Iris pigment epithelial cell (primary cell): ENCODE measurements around the gene THAP9.
A peak's percentile ranks its signal among the peaks of the same experiment; 100 is the strongest.
"Not testable (repeated sequence)": the region's sequence is repeated elsewhere in the genome, so short reads cannot be mapped to it uniquely, and the experiment has no call there.

Source experiments
- DNase-seq: peaks from one replicate; pipeline ENCODE4 v3.0.0-alpha.2; 2011; ENCODE audit warnings: low read depth

Gene THAP9

GRCh38 chr4:82892467-82892802 is 8.1 kb upstream of the THAP9 start:
- DNase-seq, result no peak

GRCh38 chr4:82893942-82894341 is 6.6 kb upstream of the THAP9 start:
- peak; percentile 33 for DNase-seq

DNA sequence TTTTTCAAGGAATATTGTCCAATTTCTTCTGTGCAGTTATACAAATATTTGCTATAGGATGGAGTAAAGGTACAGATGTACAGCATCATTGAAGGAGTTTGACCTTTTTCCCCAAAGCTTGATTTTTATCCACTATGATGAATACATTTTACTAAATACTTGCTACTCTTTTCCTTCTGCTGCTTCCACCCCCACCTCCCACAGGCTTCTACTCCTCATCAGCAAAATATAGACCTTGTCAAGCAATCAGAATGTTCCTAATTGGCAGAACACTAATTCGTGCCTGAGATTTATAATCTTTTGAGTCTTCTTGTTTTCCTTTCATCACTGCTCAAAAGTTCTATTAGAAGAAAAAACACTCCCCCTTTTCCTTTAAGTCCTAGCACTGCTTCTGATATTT is 3.8 kb upstream of the THAP9 start:
- DNase-seq, result no peak

- peak; percentile 88 for DNase-seq
These were observed 2.0 kb upstream of the THAP9 start for GRCh38 chr4:82898322-82899243.

DNA sequence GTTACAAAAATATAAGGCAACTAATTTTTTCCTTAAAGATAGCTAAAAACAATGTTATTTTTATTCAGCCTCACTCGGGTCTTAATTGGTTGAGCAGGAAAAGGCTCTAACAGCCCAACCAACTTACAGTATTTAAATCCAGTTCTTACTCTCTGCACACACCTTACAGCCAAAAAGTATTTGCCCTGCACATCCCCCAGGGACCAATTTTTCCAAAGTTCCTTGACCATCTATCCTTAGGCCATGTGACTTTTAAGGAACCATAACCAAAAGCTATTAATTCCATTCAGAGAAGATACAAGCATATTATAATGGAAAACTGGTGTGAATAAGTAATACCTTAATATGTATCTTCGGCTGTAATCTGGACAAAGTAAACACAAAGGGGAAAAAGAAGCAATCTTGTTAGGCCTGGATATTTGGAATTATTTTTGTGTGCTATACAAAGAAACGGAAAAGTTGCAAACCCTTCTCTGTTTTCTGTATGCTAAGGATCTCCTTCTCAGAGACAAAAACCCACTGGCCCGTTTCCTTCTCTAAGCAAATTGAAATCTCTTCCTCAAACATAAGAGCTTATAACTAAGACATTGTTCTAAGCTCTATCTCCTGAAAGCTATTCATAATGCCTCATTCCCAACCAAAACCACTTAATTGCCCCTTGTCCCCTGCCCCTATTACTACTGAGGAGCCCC is 1.0 kb upstream of the THAP9 start:
- no peak for DNase-seq

DNA sequence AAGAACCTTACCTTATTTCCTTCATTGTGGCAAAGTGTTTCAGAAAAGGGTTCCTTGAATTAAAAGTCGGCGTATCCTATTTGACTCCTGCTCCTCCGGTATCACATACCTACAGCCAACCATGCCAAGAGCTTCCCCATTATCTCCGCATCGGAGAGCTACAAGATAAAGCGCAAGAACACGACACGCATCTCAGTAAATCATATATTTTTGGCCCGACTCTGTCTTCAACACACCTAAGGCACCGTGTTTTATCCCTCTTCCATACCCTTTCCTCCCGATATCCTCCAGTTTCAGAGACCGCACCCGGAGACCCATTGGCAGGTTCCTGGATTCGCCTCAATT is 497 bp upstream of the THAP9 start:
- DNase-seq, result no peak

GRCh38 chr4:82901183-82901718 is 716 bp downstream of the THAP9 start:
- no peak for DNase-seq

GRCh38 chr4:82903737-82904136 is 3.2 kb downstream of the THAP9 start:
- no peak for DNase-seq

DNA sequence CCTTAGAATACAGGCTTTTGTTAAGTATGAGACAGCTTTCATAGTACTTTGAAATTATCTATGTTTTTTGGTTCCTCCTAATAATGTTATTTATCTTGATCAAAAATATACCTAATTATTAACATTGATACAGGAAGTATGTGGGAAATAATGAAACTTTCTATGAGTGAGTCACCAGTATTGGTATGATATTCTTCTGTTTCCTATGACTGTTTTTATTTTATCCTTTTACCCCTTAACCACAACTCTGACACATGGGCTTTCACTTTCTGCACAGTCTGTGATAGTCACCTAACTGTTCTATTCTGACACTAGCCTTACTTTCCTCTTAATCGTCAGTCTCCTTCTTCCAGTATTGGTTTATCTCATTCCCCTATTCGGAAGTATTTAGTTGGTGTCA is 4.7 kb downstream of the THAP9 start:
- DNase-seq, result peak; percentile 76

DNA sequence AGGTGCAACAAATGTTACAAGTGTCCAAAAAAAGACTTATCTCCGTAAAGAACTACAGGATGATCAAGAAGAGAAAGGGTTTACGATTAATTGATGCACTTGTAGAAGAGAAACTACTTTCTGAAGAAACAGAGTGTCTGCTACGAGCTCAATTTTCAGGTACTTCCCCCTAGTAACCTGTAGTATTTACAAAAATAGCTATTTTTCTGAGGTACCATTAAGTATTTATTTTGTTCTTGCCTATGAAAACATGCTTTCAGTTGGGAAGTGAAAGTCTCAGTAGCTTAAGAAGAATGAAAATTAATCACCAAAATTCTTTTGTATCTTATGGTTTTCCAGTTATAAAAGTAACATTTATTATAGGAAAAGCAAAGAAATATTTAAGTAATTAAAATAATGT is 5.9 kb downstream of the THAP9 start:
- no peak for DNase-seq

DNA sequence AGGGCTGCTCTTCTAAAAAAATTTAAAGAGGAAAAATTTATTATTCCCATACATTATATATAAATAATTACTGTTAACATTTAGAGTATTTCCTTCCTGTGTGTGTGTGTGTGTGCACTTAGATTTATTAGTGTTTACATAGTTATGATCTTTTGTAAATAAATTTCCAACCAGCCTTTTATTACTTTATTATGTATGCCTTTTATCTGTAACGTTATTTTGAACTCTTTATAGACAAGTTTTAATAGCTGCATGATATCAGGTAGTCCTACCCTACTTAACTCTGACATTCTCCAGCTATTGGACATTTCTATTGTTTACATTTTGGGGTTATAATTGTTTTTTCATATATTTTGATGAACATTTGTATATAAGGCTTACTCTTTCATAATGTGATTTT is 8.8 kb downstream of the THAP9 start:
- DNase-seq, result no peak

DNA sequence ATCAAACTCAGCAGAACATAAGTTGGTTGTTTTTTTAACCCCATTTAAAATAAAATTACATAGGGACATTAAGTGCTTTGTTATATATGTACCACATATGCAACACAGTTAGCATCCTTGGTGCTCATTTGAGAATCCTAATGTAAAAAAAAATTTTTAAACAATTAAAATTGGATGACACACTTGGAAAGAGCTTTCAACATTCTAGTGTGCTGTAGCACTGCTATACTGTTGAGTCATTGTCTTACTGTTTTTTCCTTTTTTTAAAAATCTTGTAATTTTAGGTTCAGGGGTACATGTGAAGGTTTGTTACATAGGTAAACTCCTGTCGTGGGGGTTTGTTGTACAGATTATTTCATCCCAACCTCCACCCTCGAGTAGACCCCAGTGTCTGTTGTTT is 12.8 kb downstream of the THAP9 start:
- peak; percentile 35 for DNase-seq

- DNase-seq, result not testable (repeated sequence)
These were observed 13.4 kb downstream of the THAP9 start for GRCh38 chr4:82913968-82914367.

- DNase-seq, result no peak
These were observed 17.6 kb downstream of the THAP9 start for GRCh38 chr4:82918091-82918490.

DNA sequence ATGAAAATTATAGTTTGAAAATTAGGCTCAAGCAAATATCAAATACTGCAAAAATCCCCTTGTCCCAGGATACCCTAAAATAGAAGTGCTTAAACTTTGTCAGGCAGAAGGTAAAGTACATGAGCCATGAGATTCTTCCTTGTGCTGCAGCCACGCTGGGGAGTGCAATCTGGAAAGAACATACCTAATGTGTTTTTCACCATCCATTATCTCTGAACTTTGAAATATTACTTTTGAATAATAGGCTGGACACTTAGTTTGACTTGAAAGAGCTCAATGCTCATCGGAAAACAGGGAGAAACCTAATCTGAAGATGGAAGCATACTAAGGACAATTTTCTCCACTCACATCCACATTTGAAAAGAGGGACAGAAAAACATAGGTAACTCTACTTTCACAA is 18.9 kb downstream of the THAP9 start:
- DNase-seq, result no peak

DNA sequence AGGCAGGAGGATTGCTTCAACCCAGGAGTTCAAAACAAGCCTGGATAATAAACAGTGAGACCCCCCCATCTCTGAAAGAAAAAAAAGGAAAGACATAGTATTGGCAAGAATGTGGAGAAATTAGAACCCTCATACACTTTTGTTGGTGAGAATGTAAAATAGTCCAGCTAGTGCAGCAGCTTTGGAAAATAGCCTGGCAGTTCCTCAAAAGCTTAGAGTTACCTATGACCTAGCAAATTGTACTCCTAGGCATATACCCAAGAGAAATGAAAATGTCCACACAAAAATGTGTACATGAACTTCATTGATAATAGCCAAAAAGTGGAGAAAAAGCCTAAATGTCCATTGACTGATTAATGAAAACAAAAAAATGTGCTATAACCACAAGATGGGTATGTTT is 21.3 kb downstream of the THAP9 start:
- no peak for DNase-seq

DNA sequence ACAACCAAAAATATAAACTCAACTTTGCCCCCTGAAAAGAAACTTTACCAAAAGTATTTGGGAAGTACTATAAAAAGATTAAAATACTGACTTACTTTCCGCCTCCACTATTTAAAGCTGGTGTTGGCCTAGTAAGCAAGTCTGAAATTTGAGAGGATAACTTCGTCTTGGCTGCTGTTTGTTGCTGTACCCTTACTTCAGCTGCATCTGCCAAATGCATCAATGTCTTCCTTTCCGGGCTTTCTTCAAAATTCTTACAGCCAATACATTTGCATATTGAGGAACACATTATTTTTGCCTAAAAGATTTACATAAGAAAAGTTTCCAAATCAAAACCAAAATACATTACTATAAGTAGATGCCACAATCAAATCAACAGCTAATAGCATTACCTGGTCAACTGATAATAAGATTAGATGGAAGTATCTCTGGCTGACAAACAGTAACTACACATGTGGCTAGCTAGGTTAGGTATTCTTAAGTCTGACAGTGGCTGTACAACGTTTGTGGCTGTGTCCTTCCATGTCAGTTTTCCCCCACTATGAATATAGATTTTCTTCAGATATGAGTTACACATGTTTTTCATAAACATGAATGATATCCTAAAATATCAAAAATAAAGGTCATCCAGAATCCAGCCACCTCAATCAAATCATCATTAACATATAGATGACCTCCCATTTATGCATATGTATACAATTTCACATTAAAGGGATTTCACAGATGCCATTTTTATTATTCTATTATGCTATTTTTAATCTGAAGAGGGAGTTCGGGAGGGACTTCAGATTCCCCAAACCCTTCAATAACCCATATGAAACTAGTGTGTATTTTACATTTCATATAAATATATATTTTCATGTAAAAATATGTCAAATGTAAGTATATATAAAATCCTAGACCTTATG is 30.6 kb downstream of the THAP9 start:
- no peak for DNase-seq

- no peak for DNase-seq
These were observed 33.9 kb downstream of the THAP9 start for GRCh38 chr4:82934441-82934840.

- DNase-seq, result no peak
These were observed 38.9 kb downstream of the THAP9 start for GRCh38 chr4:82939414-82939813.

GRCh38 chr4:82947498-82947897 is 47.0 kb downstream of the THAP9 start:
- no peak for DNase-seq

DNA sequence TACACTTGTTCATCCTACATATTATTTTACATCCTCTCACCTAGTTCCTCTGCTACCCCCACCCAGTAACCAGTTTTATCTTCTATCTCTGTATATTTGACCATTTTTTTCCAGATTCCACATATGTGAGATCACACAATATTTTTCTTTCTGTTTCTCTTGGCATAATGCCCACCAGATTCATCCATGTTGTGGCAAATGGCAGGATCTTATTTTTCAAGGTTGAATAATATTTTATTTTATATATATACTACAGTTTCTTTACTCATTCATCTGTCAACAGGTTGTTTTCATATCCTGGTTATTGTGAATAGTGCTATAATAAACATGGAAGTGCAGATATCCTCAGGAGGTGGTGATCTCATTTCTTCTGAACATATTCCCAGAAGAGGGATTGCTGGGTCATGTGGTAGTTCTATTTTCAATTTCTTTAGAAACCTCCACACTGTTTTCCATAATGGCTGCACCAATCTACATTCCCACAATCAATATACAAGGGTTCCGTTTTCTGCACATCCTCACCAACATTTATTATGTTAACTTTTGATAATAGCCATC is 48.2 kb downstream of the THAP9 start:
- DNase-seq, result peak; percentile 71

GRCh38 chr4:82951196-82951595 is 50.7 kb downstream of the THAP9 start:
- DNase-seq, result peak; percentile 8
